MM.1S (cell line): ENCODE data around the gene PAX4.

Source experiments
- DNase-seq: peaks from one replicate; pipeline ENCODE4 v3.0.0-alpha.2; 2015
- H2AFZ ChIP-seq: fragments of 300-600 bp; sonication (generic); 2 replicates; pipeline ENCODE4 v1.6.0; 2016; ENCODE audit warnings: antibody characterized with exemption, low read length
- H3F3A ChIP-seq: fragments of 300-600 bp; sonication (generic); 2 replicates; pipeline ENCODE4 v1.6.1; 2016; ENCODE audit warnings: mild to moderate bottlenecking, antibody characterized with exemption, low read length, moderate library complexity, mixed read lengths; ENCODE audit not compliant: insufficient read depth
- H3K27ac ChIP-seq: fragments of 300-600 bp; sonication (generic); 2 replicates; pipeline ENCODE4 v1.5.1; 2016; ENCODE audit warnings: mild to moderate bottlenecking, low read length
- H3K27me3 ChIP-seq: fragments of 300-600 bp; sonication (generic); replicated peaks from 2 replicates; pipeline ENCODE4 v1.6.0; 2016; ENCODE audit warnings: low read length; ENCODE audit not compliant: insufficient read depth
- H3K36me3 ChIP-seq: fragments of 300-600 bp; sonication (generic); replicated peaks from 2 replicates; pipeline ENCODE4 v1.6.1; 2016; ENCODE audit warnings: mild to moderate bottlenecking, low read length, mixed read lengths; ENCODE audit not compliant: insufficient read depth
- H3K4me1 ChIP-seq: fragments of 300-600 bp; sonication (generic); 2 replicates; pipeline ENCODE4 v1.6.1; 2016; ENCODE audit warnings: low read length, mixed read lengths
- H3K4me2 ChIP-seq: fragments of 300-600 bp; sonication (generic); 2 replicates; pipeline ENCODE4 v1.6.0; 2016; ENCODE audit warnings: low read depth, low read length
- H3K4me3 ChIP-seq: fragments of 300-600 bp; sonication (generic); 2 replicates; pipeline ENCODE4 v1.5.1; 2016; ENCODE audit warnings: low read length, mixed read lengths
- H3K79me2 ChIP-seq: fragments of 300-600 bp; sonication (generic); 2 replicates; pipeline ENCODE4 v1.6.1; 2016; ENCODE audit warnings: mixed run types, low read length, mixed read lengths
- H3K9ac ChIP-seq: fragments of 300-600 bp; sonication (generic); 2 replicates; pipeline ENCODE4 v1.6.1; 2016; ENCODE audit warnings: low read length, mixed read lengths
- H3K9me2 ChIP-seq: fragments of 300-600 bp; sonication (generic); replicated peaks from 2 replicates; pipeline ENCODE4 v1.6.1; 2016; ENCODE audit warnings: mild to moderate bottlenecking, low read length, mixed read lengths; ENCODE audit not compliant: insufficient read depth
- H3K9me3 ChIP-seq: fragments of 300-600 bp; sonication (generic); replicated peaks from 2 replicates; pipeline ENCODE4 v1.6.1; 2016; ENCODE audit warnings: mild to moderate bottlenecking, low read length, mixed read lengths; ENCODE audit not compliant: insufficient read depth
- H4K20me1 ChIP-seq: fragments of 300-600 bp; sonication (generic); 2 replicates; pipeline ENCODE4 v1.6.1; 2016; ENCODE audit warnings: mild to moderate bottlenecking, low read length, moderate library complexity, mixed read lengths; ENCODE audit not compliant: insufficient read depth
- EZH2 ChIP-seq: fragments of 300-600 bp; sonication (generic); optimal IDR thresholded peaks from 2 replicates; pipeline ENCODE3; 2017; ENCODE audit warnings: low read depth, mild to moderate bottlenecking, antibody characterized with exemption, low read length, mixed read lengths
- EZH2phosphoT487 ChIP-seq: fragments of 300-600 bp; sonication (generic); IDR thresholded peaks from 2 replicates; pipeline ENCODE4 v1.6.1; 2018; ENCODE audit warnings: antibody characterized with exemption, low read length
- TF ChIP-seq, protein P1 (sequence below): fragments of 300-600 bp; sonication (generic); IDR thresholded peaks from 2 replicates; pipeline ENCODE4 v1.5.1; 2016; ENCODE audit warnings: antibody characterized with exemption, low read length, mixed read lengths

The PAX4 gene

DNA sequence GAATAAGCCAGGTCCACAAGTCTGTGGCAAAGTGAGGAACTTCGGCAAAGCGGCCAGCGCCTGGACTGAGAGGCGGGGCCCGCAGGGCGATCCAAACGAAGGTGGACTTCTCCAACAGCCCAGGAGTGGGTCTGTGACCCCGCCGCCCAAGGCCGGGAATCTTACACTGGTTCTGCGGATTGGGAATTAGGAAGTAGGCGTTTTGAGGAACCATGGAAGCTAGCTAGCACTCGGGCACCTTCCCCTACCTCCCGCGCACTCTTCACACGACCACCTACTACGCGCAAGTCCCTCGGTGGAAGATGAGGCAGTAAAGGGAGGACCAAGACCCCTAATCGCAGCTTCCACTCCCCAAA, 30.3 kb downstream of the PAX4 start:
- peaks cover 8% of the 10 kb centered on the region; the same call in 1 of the 2 replicates for H3K36me3 ChIP-seq
- peak overlapping the region; percentile 95 for H3K4me3 ChIP-seq
- H3K9me3 ChIP-seq, result no peaks in the 10 kb centered on the region
- H3K79me2 ChIP-seq, result peaks cover 45% of the 10 kb centered on the region
- TF ChIP-seq, protein P1, sequence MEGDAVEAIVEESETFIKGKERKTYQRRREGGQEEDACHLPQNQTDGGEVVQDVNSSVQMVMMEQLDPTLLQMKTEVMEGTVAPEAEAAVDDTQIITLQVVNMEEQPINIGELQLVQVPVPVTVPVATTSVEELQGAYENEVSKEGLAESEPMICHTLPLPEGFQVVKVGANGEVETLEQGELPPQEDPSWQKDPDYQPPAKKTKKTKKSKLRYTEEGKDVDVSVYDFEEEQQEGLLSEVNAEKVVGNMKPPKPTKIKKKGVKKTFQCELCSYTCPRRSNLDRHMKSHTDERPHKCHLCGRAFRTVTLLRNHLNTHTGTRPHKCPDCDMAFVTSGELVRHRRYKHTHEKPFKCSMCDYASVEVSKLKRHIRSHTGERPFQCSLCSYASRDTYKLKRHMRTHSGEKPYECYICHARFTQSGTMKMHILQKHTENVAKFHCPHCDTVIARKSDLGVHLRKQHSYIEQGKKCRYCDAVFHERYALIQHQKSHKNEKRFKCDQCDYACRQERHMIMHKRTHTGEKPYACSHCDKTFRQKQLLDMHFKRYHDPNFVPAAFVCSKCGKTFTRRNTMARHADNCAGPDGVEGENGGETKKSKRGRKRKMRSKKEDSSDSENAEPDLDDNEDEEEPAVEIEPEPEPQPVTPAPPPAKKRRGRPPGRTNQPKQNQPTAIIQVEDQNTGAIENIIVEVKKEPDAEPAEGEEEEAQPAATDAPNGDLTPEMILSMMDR, result no peak
- no peak for TF ChIP-seq EZH2
- peaks cover 26% of the 10 kb centered on the region for H3K4me1 ChIP-seq
- H3F3A ChIP-seq, result no peaks in the 10 kb centered on the region
- H3K27ac ChIP-seq, result no peak overlapping the region
- no peaks in the 10 kb centered on the region for H3K27me3 ChIP-seq
- peak overlapping the region; percentile 63; the same call in 1 of the 2 replicates for H3K9ac ChIP-seq
- H4K20me1 ChIP-seq, result no peaks in the 10 kb centered on the region
- H2AFZ ChIP-seq, result peak overlapping the region; percentile 95
- no peak for DNase-seq
- peak overlapping the region; percentile 97 for H3K4me2 ChIP-seq
- H3K9me2 ChIP-seq, result no peaks in the 10 kb centered on the region

GRCh38 chr7:127586346-127586745, 31.6 kb downstream of the PAX4 start:
- Histone ChIP-seq H3K79me2 (peaks cover 57% of the 10 kb centered on the region), H3K27me3 (no peaks in the 10 kb centered on the region), H4K20me1 (no peaks in the 10 kb centered on the region), H3K36me3 (peaks cover 6% of the 10 kb centered on the region), H3K4me1 (peaks cover 26% of the 10 kb centered on the region), H3F3A (no peaks in the 10 kb centered on the region), H2AFZ (no peak overlapping the region), H3K27ac (no peak overlapping the region), H3K4me2 (no peak overlapping the region), H3K4me3 (no peak overlapping the region), H3K9me2 (no peaks in the 10 kb centered on the region), H3K9ac (no peak overlapping the region), H3K9me3 (no peaks in the 10 kb centered on the region)
- DNase-seq, result no peak
- no peak for TF ChIP-seq EZH2phosphoT487

DNA sequence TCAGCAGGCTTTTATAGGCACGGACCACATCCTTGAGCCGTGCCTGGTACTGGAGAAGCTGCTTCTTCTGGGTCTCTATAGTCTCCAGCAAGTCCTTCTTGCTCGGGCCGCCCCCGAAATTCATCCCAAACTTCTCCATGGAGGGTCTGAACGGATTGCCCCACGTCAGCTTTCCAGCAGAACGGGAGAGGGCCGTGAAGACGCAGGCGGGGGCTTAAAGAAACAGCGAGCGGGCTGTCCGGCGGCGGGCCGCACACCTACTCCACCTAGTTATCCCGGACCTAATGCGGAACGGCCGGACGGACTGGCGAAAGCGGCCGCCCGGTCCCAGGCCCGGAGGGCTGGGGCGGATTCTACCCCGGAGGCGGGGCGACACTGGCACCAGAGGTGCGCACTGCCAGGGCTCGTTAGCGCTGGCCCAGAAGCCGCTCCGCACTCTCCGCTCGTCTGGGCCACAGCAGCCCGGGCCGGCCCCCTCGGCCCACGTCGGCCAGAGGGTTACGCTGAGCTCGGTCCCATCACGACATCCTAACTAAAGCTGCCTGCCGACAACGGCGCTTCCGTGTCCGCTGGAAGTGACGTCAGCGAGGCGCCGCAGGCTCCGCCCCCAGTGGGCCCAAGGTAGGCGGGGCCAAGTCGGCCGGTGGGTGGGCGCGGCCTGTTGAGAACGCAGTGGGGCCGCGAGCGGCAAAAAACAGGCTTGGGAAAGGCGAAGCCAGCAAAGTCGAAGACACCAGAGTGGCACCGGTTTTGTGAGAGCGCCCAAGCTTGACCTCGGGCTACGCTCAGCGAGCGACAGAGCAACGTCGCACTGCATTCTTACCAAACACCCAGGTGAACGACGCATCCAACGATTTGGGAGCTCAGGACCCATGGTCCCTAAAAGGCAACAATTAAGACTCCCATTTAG, 32.6 kb downstream of the PAX4 start, which contains the start of gene GCC1:
GCC1 (minus strand) TSS at position 553 of the 910 bp plus-strand sequence; CDS start at position 139, 414 bp downstream.
- H3K9me3 ChIP-seq, result no peaks in the 10 kb centered on the region
- peak within 1 kb of the TSS; percentile 98 for H3K4me2 ChIP-seq
- H3K36me3 ChIP-seq, result peaks cover 4% of the 10 kb centered on the region
- no peaks in the 10 kb centered on the region for H3K27me3 ChIP-seq
- H3F3A ChIP-seq, result no peaks in the 10 kb centered on the region
- TF ChIP-seq EZH2phosphoT487 (no peak), EZH2 (no peak)
- TF ChIP-seq, protein P1, result no peak
- no peaks in the 10 kb centered on the region for H3K9me2 ChIP-seq
- peak; percentile 94 for DNase-seq
- peak within 1 kb of the TSS; percentile 85 for H3K9ac ChIP-seq
- no peaks in the 10 kb centered on the region for H4K20me1 ChIP-seq
- H3K27ac ChIP-seq, result peak within 1 kb of the TSS; percentile 72
- peaks cover 62% of the 10 kb centered on the region for H3K79me2 ChIP-seq
- peaks cover 26% of the 10 kb centered on the region for H3K4me1 ChIP-seq
- peak within 1 kb of the TSS; percentile 66 for H2AFZ ChIP-seq
- H3K4me3 ChIP-seq, result peak within 1 kb of the TSS; percentile 97

DNA sequence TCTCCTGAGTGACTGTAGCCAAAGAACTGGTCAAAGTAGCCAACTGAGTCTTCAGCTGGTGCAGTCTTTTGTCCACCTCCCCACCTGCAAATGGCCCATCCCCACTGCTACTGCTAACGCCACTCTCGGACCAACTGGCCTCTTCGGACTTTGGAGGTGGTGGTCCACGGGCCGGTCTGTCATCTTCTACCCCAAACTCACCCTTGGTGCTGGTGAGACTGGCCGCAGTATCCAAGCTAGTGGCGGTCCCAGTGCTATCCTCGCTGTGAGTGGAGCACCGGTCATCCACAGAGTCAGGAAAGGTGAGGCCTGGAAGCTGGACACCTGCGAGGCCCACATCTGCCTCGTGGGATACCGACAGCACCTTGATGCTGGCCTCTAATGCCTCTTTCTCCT, 33.3 kb downstream of the PAX4 start:
- TF ChIP-seq EZH2phosphoT487 (no peak), EZH2 (no peak)
- TF ChIP-seq, protein P1, result no peak
- H3K79me2 ChIP-seq, result peaks cover 58% of the 10 kb centered on the region
- peaks cover 25% of the 10 kb centered on the region for H3K4me1 ChIP-seq

More for the DNA sequence above, 33.3 kb downstream of the PAX4 start:
- Histone ChIP-seq H2AFZ (peak overlapping the region; percentile 66), H3K27ac (peak overlapping the region; percentile 72; the same call in 1 of the 2 replicates), H3K9me2 (no peaks in the 10 kb centered on the region), H4K20me1 (no peaks in the 10 kb centered on the region), H3K9me3 (no peaks in the 10 kb centered on the region), H3K36me3 (peaks cover under 1% of the 10 kb centered on the region), H3K9ac (peak overlapping the region; percentile 85), H3K4me3 (peak overlapping the region; percentile 97), H3K4me2 (peak overlapping the region; percentile 98), H3F3A (no peaks in the 10 kb centered on the region), H3K27me3 (no peaks in the 10 kb centered on the region)
- DNase-seq, result no peak
